GM12873 (cell line): Measurements from ENCODE around the gene GAL3ST3.
A peak's percentile ranks its signal among the peaks of the same experiment; 100 is the strongest.

ENCODE experiments used
- CTCF ChIP-seq: IDR thresholded peaks from 2 replicates; pipeline ENCODE4 v1.5.1; 2012; ENCODE audit warnings: low read depth, mild to moderate bottlenecking, moderate library complexity, low read length, control low read depth; ENCODE audit not compliant: insufficient read depth; ENCODE audit errors: missing control alignments

GAL3ST3 gene

GRCh38 chr11:66006891-66007176 is 42.1 kb downstream of the GAL3ST3 start:
- no peak for TF ChIP-seq CTCF

GRCh38 chr11:66006134-66006890 is 42.6 kb downstream of the GAL3ST3 start:
- no peak for TF ChIP-seq CTCF

GRCh38 chr11:66004186-66004585 is 44.8 kb downstream of the GAL3ST3 start:
- no peak for TF ChIP-seq CTCF

GRCh38 chr11:66003291-66003690 is 45.7 kb downstream of the GAL3ST3 start:
- TF ChIP-seq CTCF, result no peak

- TF ChIP-seq CTCF, result peak; percentile 29
These were observed 46.2 kb downstream of the GAL3ST3 start for GRCh38 chr11:66002648-66003225.

- no peak for TF ChIP-seq CTCF
These were observed 46.9 kb downstream of the GAL3ST3 start, which contains the start of the genes BANF1 and EIF1AD for GRCh38 chr11:66001942-66002647. Gene BANF1, plus strand, starts transcription at chr11:66002503. Its CDS starts 748 bp downstream, at chr11:66003251. Gene EIF1AD, minus strand, starts transcription at chr11:66002157. Its CDS starts 1,768 bp downstream, at chr11:66000389.

GRCh38 chr11:65997286-65997685 is 51.7 kb downstream of the GAL3ST3 start:
- TF ChIP-seq CTCF, result no peak
